ENCODE results near the gene CUX1.

The CUX1 gene

DNA sequence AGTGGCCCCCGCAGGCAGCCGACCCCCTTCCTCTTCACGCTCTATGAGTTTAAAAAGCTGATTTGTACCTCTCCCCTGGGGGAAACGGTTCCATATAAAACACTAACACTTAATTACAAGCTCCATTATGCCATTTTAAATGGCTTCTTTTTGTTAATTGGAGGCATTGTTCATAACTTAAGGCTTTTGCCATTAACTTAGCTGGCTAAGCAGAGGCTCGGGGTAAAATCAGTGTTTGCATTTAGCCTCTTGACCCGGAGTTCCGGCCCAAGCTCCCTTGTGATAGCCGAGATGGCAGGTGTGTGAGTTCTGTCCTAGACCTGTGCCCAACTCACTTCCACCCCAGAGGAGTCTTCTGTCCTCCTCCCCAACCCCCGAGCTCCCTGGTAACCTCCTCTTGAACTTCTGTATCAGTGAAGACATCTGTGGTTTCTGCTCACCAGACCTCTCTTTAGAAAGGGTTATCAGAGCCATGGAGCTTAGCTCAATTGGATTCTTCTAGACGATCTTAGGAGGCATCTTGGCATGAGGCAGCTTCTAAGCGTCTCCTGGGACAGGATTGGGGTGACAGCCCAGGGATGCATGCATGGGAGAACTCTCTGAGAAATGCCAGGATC, 435.0 kb downstream of the CUX1 start:
- TF ChIP-seq, protein P1, sequence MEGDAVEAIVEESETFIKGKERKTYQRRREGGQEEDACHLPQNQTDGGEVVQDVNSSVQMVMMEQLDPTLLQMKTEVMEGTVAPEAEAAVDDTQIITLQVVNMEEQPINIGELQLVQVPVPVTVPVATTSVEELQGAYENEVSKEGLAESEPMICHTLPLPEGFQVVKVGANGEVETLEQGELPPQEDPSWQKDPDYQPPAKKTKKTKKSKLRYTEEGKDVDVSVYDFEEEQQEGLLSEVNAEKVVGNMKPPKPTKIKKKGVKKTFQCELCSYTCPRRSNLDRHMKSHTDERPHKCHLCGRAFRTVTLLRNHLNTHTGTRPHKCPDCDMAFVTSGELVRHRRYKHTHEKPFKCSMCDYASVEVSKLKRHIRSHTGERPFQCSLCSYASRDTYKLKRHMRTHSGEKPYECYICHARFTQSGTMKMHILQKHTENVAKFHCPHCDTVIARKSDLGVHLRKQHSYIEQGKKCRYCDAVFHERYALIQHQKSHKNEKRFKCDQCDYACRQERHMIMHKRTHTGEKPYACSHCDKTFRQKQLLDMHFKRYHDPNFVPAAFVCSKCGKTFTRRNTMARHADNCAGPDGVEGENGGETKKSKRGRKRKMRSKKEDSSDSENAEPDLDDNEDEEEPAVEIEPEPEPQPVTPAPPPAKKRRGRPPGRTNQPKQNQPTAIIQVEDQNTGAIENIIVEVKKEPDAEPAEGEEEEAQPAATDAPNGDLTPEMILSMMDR (IDR thresholded peaks at IDR 0.05; ENCODE audit: low read depth, low read length, poor library complexity, severe bottlenecking) = no peak
- TF ChIP-seq EZH2phosphoT487 (IDR thresholded peaks at IDR 0.05; ENCODE audit: borderline replicate concordance, low read length) = no peak
- peak overlapping the region; percentile 84 for H3K4me2 ChIP-seq (ENCODE audit: low read length)
- H3K9me2 ChIP-seq (replicated peaks; ENCODE audit: control insufficient read depth, low read length) = no peaks in the 10 kb centered on the region

DNA sequence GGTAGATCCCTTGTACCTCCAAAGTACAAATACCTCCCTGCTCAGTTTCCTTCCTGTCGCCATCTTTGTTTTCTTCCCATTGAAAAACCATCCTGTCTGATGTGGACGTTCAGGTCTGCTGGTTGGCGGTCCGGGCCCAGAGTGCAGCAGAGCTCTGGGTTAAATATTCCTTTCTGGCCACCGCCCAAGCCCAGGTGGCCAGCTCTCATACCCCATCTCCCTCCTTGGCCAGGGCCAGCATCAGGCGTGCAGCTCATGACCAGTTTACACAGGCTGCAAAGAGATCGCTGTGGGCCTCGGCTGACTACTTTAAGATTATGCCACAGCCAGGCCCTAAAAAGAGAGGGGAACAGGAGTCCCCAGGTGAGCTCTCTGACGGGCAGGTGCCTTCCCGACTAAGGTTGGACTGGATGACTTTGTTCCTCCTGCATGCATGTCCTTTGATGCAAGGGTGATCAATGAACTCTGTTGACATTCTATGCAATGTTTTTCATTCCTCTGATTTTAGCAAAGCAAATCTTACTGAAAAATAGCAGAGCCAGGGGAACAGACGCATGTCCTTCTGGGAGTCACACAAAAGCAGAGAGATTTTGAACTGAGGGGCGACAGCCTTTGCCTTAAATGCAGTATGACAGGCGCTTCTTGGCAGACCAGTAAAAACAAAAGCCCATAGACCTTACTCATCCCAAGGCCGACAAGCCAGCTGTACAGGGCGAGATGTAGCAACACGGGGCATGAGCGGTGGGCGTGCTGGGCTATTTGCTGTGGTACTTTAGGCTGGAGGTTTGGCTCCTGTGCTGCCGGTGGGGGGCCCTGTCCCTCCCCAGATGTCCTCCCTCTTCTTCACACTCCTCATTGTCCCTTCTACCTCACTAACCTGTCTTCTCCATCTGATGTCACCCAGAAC, 435.9 kb downstream of the CUX1 start:
- Histone ChIP-seq H3K9me3 (ENCODE audit: control insufficient read depth, insufficient read depth, low read length) (no peaks in the 10 kb centered on the region), H3K4me2 (ENCODE audit: low read length) (peak overlapping the region; percentile 84), H4K20me1 (ENCODE audit: control insufficient read depth, insufficient read depth, low read depth, low read length) (no peaks in the 10 kb centered on the region), H3K4me1 (ENCODE audit: control insufficient read depth, low read length) (peaks cover 44% of the 10 kb centered on the region), H3K4me3 (ENCODE audit: low read length) (peak overlapping the region; percentile 57; the same call in 1 of the 2 replicates), H3F3A (ENCODE audit: control insufficient read depth, insufficient read depth) (peaks cover 22% of the 10 kb centered on the region), H3K79me2 (ENCODE audit: control insufficient read depth, low read length) (peaks cover 12% of the 10 kb centered on the region), H3K27ac (ENCODE audit: low read depth, low read length) (peak overlapping the region; percentile 79; the same call in 1 of the 2 replicates), H3K9me2 (replicated peaks; ENCODE audit: control insufficient read depth, low read length) (no peaks in the 10 kb centered on the region), H3K27me3 (ENCODE audit: control insufficient read depth, low read length) (no peaks in the 10 kb centered on the region), H3K36me3 (ENCODE audit: control insufficient read depth, low read length) (peaks cover 37% of the 10 kb centered on the region)
- TF ChIP-seq EZH2phosphoT487 (IDR thresholded peaks at IDR 0.05; ENCODE audit: borderline replicate concordance, low read length) = no peak
- TF ChIP-seq, protein P1 (IDR thresholded peaks at IDR 0.05; ENCODE audit: low read depth, low read length, poor library complexity, severe bottlenecking) = no peak

More for the DNA sequence above, 435.0 kb downstream of the CUX1 start:
- Histone ChIP-seq H3F3A (ENCODE audit: control insufficient read depth, insufficient read depth) (peaks cover 22% of the 10 kb centered on the region), H3K36me3 (ENCODE audit: control insufficient read depth, low read length) (peaks cover 46% of the 10 kb centered on the region), H4K20me1 (ENCODE audit: control insufficient read depth, insufficient read depth, low read depth, low read length) (no peaks in the 10 kb centered on the region), H3K27me3 (ENCODE audit: control insufficient read depth, low read length) (no peaks in the 10 kb centered on the region), H3K79me2 (ENCODE audit: control insufficient read depth, low read length) (peaks cover 12% of the 10 kb centered on the region), H3K4me3 (ENCODE audit: low read length) (peak overlapping the region; percentile 57), H3K4me1 (ENCODE audit: control insufficient read depth, low read length) (peaks cover 44% of the 10 kb centered on the region), H3K9me3 (ENCODE audit: control insufficient read depth, insufficient read depth, low read length) (no peaks in the 10 kb centered on the region), H3K27ac (ENCODE audit: low read depth, low read length) (peak overlapping the region; percentile 79)

GRCh38 chr7:102253973-102254370, 436.5 kb downstream of the CUX1 start:
- Histone ChIP-seq H3K36me3 (ENCODE audit: control insufficient read depth, low read length) (peaks cover 34% of the 10 kb centered on the region), H3K9me3 (ENCODE audit: control insufficient read depth, insufficient read depth, low read length) (no peaks in the 10 kb centered on the region), H3K4me1 (ENCODE audit: control insufficient read depth, low read length) (peaks cover 44% of the 10 kb centered on the region), H3K27me3 (ENCODE audit: control insufficient read depth, low read length) (no peaks in the 10 kb centered on the region), H4K20me1 (ENCODE audit: control insufficient read depth, insufficient read depth, low read depth, low read length) (no peaks in the 10 kb centered on the region), H3K9me2 (replicated peaks; ENCODE audit: control insufficient read depth, low read length) (no peaks in the 10 kb centered on the region), H3K4me2 (ENCODE audit: low read length) (no peak overlapping the region), H3K79me2 (ENCODE audit: control insufficient read depth, low read length) (peaks cover 12% of the 10 kb centered on the region), H3F3A (ENCODE audit: control insufficient read depth, insufficient read depth) (peaks cover 22% of the 10 kb centered on the region), H3K27ac (ENCODE audit: low read depth, low read length) (no peak overlapping the region), H3K4me3 (ENCODE audit: low read length) (no peak overlapping the region)
- TF ChIP-seq, protein P1 (IDR thresholded peaks at IDR 0.05; ENCODE audit: low read depth, low read length, poor library complexity, severe bottlenecking) = no peak
- no peak for TF ChIP-seq EZH2phosphoT487 (IDR thresholded peaks at IDR 0.05; ENCODE audit: borderline replicate concordance, low read length)
